Forelimb muscle (tissue), 1 donor: ENCODE data around the gene TBX5. TPM values are rescaled to one million over a fixed set of nuclear protein-coding genes. Genes with fewer than 3 reads are reported as not detected.
A peak's percentile ranks its signal among the peaks of the same experiment; 100 is the strongest.

Experiments
- DNase-seq: peaks from one replicate; pipeline ENCODE4 v3.0.0-alpha.2; 2013; ENCODE audit warnings: low read depth
- polyA plus RNA-seq: library from polyadenylated mRNA; unstranded; fragments of 120-200 nt; gene quantifications from one replicate; pipeline ENCODE4 v1.2.1, GENCODE V29; 2013; ENCODE audit not compliant: insufficient read length

TBX5 gene
- polyA plus RNA-seq, 1 donor, result 3.6 TPM

GRCh38 chr12:114320968-114321367, 85.0 kb downstream of the TBX5 start:
- DNase-seq, result no peak

GRCh38 chr12:114320101-114320500, 85.8 kb downstream of the TBX5 start:
- DNase-seq, result no peak

GRCh38 chr12:114319422-114319821, 86.5 kb downstream of the TBX5 start:
- DNase-seq, result no peak

GRCh38 chr12:114318984-114319383, 87.0 kb downstream of the TBX5 start:
- no peak for DNase-seq

- DNase-seq, result no peak
These were observed 89.9 kb downstream of the TBX5 start for GRCh38 chr12:114316076-114316475.

GRCh38 chr12:114314974-114315720, 90.8 kb downstream of the TBX5 start:
- no peak for DNase-seq

GRCh38 chr12:114314403-114314802, 91.5 kb downstream of the TBX5 start:
- DNase-seq, result no peak

- DNase-seq, result no peak
These were observed 92.0 kb downstream of the TBX5 start for GRCh38 chr12:114313910-114314309.

GRCh38 chr12:114311974-114312373, 94.0 kb downstream of the TBX5 start:
- peak; percentile 66 for DNase-seq

GRCh38 chr12:114306646-114307045, 99.3 kb downstream of the TBX5 start:
- DNase-seq, result no peak

- no peak for DNase-seq
These were observed 100.5 kb downstream of the TBX5 start for GRCh38 chr12:114305446-114305845.
